HUES48 (cell line): ENCODE data around the gene SLITRK6.
"Not testable (repeated sequence)": the region's sequence is repeated elsewhere in the genome, so short reads cannot be mapped to it uniquely, and the experiment has no call there.

Experiments
- H3K27ac ChIP-seq: one replicate; pipeline ENCODE4 v1.7.0; 2013; ENCODE audit warnings: low read depth, low read length, inconsistent platforms
- H3K27me3 ChIP-seq: 2 replicates; pipeline ENCODE4 v1.6.1; 2013; ENCODE audit warnings: mild to moderate bottlenecking, low read length; ENCODE audit not compliant: control insufficient read depth, insufficient read depth
- H3K36me3 ChIP-seq: 2 replicates; pipeline ENCODE4 v1.6.1; 2013; ENCODE audit warnings: low read length; ENCODE audit not compliant: control insufficient read depth, insufficient read depth
- H3K4me1 ChIP-seq: 2 replicates; pipeline ENCODE4 v1.6.1; 2013; ENCODE audit warnings: mild to moderate bottlenecking, low read length; ENCODE audit not compliant: control insufficient read depth, insufficient read depth
- H3K4me3 ChIP-seq: 2 replicates; pipeline ENCODE4 v1.5.1; 2013; ENCODE audit warnings: mild to moderate bottlenecking, low read depth, low read length
- H3K9ac ChIP-seq: 2 replicates; pipeline ENCODE4 v1.6.1; 2013; ENCODE audit warnings: mild to moderate bottlenecking, low read depth, low read length, moderate library complexity
- H3K9me3 ChIP-seq: 2 replicates; pipeline ENCODE4 v1.6.1; 2013; ENCODE audit warnings: low read length; ENCODE audit not compliant: control insufficient read depth, insufficient read depth

The SLITRK6 gene

GRCh38 chr13:85806553-85807175 is 7.4 kb upstream of the SLITRK6 start:
- no peak overlapping the region for H3K27ac ChIP-seq
- no peak overlapping the region; the same call in 1 of the 2 replicates for H3K4me3 ChIP-seq
- H3K36me3 ChIP-seq, result no peaks in the 10 kb centered on the region
- H3K9me3 ChIP-seq, result no peaks in the 10 kb centered on the region
- no peaks in the 10 kb centered on the region for H3K27me3 ChIP-seq
- H3K9ac ChIP-seq, result no peak overlapping the region
- H3K4me1 ChIP-seq, result peaks cover 4% of the 10 kb centered on the region; the same call in 1 of the 2 replicates

DNA sequence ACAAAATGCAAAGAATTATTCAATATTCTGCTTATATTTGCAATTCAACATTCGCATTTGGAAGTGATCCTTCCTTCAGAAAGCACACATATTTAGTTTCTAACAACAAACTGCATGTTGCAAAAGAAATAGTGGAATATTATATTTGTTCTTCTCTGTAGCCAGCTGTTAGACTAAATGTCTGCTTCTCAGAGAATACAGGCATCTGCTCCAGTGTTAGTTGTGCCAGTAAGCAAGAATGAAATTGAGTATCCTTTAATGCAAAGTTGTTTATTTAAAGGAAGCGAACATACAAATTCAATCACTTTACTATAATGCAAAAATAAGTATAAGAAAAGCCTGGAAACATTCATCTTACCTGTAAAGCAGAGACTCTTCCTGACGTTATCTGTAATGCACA is 663 bp downstream of the SLITRK6 start:
- H3K27ac ChIP-seq, result no peak overlapping the region
- H3K27me3 ChIP-seq, result no peaks in the 10 kb centered on the region
- no peak overlapping the region; the same call in 1 of the 2 replicates for H3K4me3 ChIP-seq
- H3K36me3 ChIP-seq, result no peaks in the 10 kb centered on the region
- no peaks in the 10 kb centered on the region for H3K9me3 ChIP-seq
- H3K9ac ChIP-seq, result peak overlapping the region; percentile 16; the same call in 1 of the 2 replicates
- peaks cover 24% of the 10 kb centered on the region for H3K4me1 ChIP-seq

GRCh38 chr13:85797311-85797710 is 1.9 kb downstream of the SLITRK6 start:
- peaks cover 24% of the 10 kb centered on the region for H3K4me1 ChIP-seq
- no peaks in the 10 kb centered on the region for H3K36me3 ChIP-seq
- H3K9ac ChIP-seq, result no peak overlapping the region
- no peak overlapping the region for H3K27ac ChIP-seq
- H3K27me3 ChIP-seq, result no peaks in the 10 kb centered on the region
- no peaks in the 10 kb centered on the region for H3K9me3 ChIP-seq
- no peak overlapping the region for H3K4me3 ChIP-seq

DNA sequence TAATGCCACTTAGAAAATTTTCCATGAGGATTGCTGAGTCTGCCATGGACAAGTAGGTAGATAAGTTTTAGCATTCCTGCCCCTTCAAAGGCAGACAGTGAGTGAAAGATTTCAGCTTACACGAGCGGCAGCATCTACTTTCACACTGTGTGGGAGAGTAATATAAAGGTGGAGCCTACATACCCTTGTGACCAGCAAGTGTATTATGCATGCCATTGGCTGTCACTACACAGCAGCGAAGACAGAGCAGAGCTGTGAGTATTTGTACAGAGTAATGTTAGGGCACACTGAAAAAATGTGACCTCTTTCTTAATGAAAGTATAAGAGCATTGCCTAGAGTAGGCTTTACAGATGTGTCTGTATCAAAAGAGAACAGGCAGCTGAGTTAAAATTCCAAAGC is 14.0 kb downstream of the SLITRK6 start:
- no peaks in the 10 kb centered on the region for H3K36me3 ChIP-seq
- no peak overlapping the region for H3K27ac ChIP-seq
- no peaks in the 10 kb centered on the region for H3K27me3 ChIP-seq
- H3K4me3 ChIP-seq, result no peak overlapping the region
- no peak overlapping the region for H3K9ac ChIP-seq
- H3K9me3 ChIP-seq, result no peaks in the 10 kb centered on the region
- H3K4me1 ChIP-seq, result no peaks in the 10 kb centered on the region

DNA sequence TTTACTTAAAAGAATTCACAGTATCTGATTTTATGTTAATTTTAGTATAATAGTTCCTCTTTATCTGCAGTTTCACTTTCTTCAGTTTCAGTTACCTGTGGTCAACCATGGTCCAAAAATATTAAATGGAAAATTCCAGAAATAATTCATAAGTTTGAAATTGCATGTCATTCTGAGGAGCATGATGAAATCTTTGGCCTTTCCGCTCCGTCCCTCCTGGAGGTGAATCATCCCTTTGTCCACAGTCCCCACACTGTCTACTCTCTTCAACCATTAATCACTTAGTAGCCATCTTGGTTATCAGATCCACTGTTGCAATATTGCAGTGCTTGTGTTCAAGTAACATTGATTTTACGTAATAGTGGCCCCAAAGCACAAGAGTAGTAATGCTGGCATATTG is 26.9 kb downstream of the SLITRK6 start:
- Histone ChIP-seq H3K9ac (no peak overlapping the region), H3K27me3 (no peaks in the 10 kb centered on the region), H3K9me3 (0 out of 2 replicates have a peak, but pooled peaks cover 3% of the 10 kb centered on the region), H3K4me1 (no peaks in the 10 kb centered on the region), H3K4me3 (no peak overlapping the region), H3K36me3 (no peaks in the 10 kb centered on the region), H3K27ac (no peak overlapping the region)

DNA sequence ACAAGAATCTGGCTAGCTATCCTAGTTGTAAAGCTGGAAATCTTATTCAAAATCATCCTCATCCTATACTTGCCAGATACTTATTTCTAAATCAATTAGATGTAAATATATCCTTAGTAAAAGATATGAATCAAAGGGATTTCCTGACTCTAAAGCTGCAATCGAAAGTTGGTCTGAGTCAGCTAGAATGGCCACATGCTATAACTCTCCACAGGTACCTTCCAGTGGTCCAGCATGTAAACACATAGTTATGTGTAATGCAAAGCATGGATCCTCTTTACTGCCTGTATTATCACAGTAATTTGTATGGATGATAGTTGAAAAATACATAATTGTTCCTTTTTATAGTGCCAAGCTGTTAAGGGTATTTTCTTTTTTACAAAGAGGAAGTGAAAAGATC is 27.4 kb downstream of the SLITRK6 start:
- no peaks in the 10 kb centered on the region for H3K36me3 ChIP-seq
- no peak overlapping the region for H3K4me3 ChIP-seq
- H3K9me3 ChIP-seq, result 0 out of 2 replicates have a peak, but pooled peaks cover 3% of the 10 kb centered on the region
- no peak overlapping the region for H3K27ac ChIP-seq
- H3K27me3 ChIP-seq, result no peaks in the 10 kb centered on the region
- H3K4me1 ChIP-seq, result no peaks in the 10 kb centered on the region
- H3K9ac ChIP-seq, result no peak overlapping the region

DNA sequence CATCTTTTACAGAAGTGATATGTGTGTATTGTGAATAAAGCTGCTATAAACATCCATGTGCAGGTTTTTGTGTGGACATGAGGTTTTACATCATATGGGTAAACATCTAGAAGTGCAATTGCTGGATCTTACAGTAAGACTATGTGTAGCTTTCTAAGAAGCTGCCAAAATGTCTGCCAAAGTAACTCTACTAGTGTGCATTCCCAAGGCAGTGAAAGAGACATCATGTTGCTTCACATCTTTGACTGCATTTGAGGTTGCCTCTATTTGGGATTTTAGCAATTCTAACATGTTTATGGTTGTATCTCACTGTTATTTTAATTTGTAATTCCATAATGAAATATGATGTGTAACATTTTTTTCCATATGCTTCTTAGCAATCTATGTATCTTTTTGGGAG is 30.3 kb downstream of the SLITRK6 start:
- Histone ChIP-seq H3K27ac (no peak overlapping the region), H3K36me3 (no peaks in the 10 kb centered on the region), H3K4me1 (no peaks in the 10 kb centered on the region), H3K27me3 (no peaks in the 10 kb centered on the region), H3K4me3 (no peak overlapping the region), H3K9me3 (no peaks in the 10 kb centered on the region), H3K9ac (no peak overlapping the region)

GRCh38 chr13:85755123-85755522 is 44.1 kb downstream of the SLITRK6 start:
- no peaks in the 10 kb centered on the region for H3K9me3 ChIP-seq
- no peak overlapping the region for H3K27ac ChIP-seq
- no peaks in the 10 kb centered on the region for H3K27me3 ChIP-seq
- no peak overlapping the region for H3K9ac ChIP-seq
- H3K36me3 ChIP-seq, result no peaks in the 10 kb centered on the region
- no peaks in the 10 kb centered on the region for H3K4me1 ChIP-seq
- H3K4me3 ChIP-seq, result no peak overlapping the region

- H3K4me3 ChIP-seq, result not testable (repeated sequence)
These were observed 55.9 kb downstream of the SLITRK6 start for GRCh38 chr13:85743201-85743770.

More at GRCh38 chr13:85743201-85743770, 55.9 kb downstream of the SLITRK6 start:
- not testable (repeated sequence) for H3K27ac ChIP-seq, H3K36me3 ChIP-seq, H3K9ac ChIP-seq, H3K9me3 ChIP-seq, H3K27me3 ChIP-seq
- H3K4me1 ChIP-seq, result peaks cover 33% of the 10 kb centered on the region
